HCT116 (cell line): ENCODE results near the gene PCCB.

Experiments
- EZH2 ChIP-seq: fragments of 200-600 bp; sonication (generic); IDR thresholded peaks from 2 replicates; pipeline ENCODE4 v1.6.1; 2017; ENCODE audit warnings: antibody characterized with exemption, mixed run types
- FOSL1 ChIP-seq: IDR thresholded peaks from 2 replicates; pipeline ENCODE4 v1.6.1; 2012; ENCODE audit warnings: low read depth
- JUND ChIP-seq: IDR thresholded peaks from 2 replicates; pipeline ENCODE4 v1.6.1; 2012
- POLR2A ChIP-seq: IDR thresholded peaks from 2 replicates; pipeline ENCODE4 v1.7.0; 2011; ENCODE audit warnings: borderline replicate concordance; ENCODE audit not compliant: insufficient read depth, insufficient read length; ENCODE audit errors: extremely low read depth
- SP1 ChIP-seq: IDR thresholded peaks from 2 replicates; pipeline ENCODE4 v1.6.1; 2012; ENCODE audit warnings: low read depth
- TF ChIP-seq, protein P1 (sequence below), 3 experiments: fragments of 200-600 bp in 1 of 3; sonication (generic) in 1 of 3; IDR thresholded peaks in 2 of 3; conservative IDR thresholded peaks in 1 of 3; 2 replicates each; pipeline ENCODE4 v1.5.1; 2012 to 2017; ENCODE audit warnings: low read depth in 2 of 3, low read length in 2 of 3, antibody characterized with exemption in 1 of 3, borderline replicate concordance in 1 of 3, control low read depth in 1 of 3, mild to moderate bottlenecking in 1 of 3, mixed read lengths in 1 of 3, mixed run types in 1 of 3, moderate library complexity in 1 of 3; ENCODE audit not compliant: insufficient read depth in 1 of 3
- TF ChIP-seq, protein P2 (sequence below): IDR thresholded peaks from 2 replicates; pipeline ENCODE4 v1.6.1; 2012; ENCODE audit warnings: low read depth

DNA sequence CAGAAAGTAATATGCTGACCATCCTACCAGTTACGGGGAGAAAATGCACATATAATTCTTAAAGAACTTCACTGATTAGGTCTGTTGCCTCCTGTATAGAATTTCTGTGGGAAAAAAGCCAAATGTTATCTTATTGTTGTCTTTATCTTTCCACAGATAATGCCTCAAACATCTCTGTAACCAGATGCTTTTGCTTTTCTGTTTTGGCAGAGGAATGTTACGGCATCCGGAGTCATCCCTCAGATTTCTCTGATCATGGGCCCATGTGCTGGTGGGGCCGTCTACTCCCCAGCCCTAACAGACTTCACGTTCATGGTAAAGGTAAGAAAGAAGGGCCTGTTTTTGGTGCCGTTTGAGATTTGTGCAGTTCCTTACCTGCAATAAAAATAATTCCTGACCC lies 33.5 kb downstream of the PCCB start:
- TF ChIP-seq JUND (no peak), FOSL1 (no peak), EZH2 (no peak), SP1 (no peak), POLR2A (no peak)
- TF ChIP-seq, protein P1, sequence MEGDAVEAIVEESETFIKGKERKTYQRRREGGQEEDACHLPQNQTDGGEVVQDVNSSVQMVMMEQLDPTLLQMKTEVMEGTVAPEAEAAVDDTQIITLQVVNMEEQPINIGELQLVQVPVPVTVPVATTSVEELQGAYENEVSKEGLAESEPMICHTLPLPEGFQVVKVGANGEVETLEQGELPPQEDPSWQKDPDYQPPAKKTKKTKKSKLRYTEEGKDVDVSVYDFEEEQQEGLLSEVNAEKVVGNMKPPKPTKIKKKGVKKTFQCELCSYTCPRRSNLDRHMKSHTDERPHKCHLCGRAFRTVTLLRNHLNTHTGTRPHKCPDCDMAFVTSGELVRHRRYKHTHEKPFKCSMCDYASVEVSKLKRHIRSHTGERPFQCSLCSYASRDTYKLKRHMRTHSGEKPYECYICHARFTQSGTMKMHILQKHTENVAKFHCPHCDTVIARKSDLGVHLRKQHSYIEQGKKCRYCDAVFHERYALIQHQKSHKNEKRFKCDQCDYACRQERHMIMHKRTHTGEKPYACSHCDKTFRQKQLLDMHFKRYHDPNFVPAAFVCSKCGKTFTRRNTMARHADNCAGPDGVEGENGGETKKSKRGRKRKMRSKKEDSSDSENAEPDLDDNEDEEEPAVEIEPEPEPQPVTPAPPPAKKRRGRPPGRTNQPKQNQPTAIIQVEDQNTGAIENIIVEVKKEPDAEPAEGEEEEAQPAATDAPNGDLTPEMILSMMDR (IDR thresholded peaks at IDR 0.05 in 2 of 3, conservative IDR thresholded peaks at IDR 0.05 in 1 of 3; ENCODE audit: borderline replicate concordance in 1 of 3, insufficient read depth in 1 of 3, low read depth in 2 of 3, low read length in 2 of 3), result no peak
- TF ChIP-seq, protein P2, sequence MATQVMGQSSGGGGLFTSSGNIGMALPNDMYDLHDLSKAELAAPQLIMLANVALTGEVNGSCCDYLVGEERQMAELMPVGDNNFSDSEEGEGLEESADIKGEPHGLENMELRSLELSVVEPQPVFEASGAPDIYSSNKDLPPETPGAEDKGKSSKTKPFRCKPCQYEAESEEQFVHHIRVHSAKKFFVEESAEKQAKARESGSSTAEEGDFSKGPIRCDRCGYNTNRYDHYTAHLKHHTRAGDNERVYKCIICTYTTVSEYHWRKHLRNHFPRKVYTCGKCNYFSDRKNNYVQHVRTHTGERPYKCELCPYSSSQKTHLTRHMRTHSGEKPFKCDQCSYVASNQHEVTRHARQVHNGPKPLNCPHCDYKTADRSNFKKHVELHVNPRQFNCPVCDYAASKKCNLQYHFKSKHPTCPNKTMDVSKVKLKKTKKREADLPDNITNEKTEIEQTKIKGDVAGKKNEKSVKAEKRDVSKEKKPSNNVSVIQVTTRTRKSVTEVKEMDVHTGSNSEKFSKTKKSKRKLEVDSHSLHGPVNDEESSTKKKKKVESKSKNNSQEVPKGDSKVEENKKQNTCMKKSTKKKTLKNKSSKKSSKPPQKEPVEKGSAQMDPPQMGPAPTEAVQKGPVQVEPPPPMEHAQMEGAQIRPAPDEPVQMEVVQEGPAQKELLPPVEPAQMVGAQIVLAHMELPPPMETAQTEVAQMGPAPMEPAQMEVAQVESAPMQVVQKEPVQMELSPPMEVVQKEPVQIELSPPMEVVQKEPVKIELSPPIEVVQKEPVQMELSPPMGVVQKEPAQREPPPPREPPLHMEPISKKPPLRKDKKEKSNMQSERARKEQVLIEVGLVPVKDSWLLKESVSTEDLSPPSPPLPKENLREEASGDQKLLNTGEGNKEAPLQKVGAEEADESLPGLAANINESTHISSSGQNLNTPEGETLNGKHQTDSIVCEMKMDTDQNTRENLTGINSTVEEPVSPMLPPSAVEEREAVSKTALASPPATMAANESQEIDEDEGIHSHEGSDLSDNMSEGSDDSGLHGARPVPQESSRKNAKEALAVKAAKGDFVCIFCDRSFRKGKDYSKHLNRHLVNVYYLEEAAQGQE, result no peak
